GM10248 (cell line): ENCODE data around the gene SKAP2.

Experiments used
- CTCF ChIA-PET: fragments of 300-600 bp; sonication (Branson Sonifier 250); formaldehyde crosslinking; extraction: SDS; loops from one replicate; lab custom pipeline; 2021; ENCODE audit warnings: antibody characterized with exemption; lab: Yijun Ruan, JAX
- POLR2A ChIA-PET: fragments of 350-650 bp; sonication (Branson Sonifier 250); formaldehyde crosslinking; extraction: SDS; loops from one replicate; lab custom pipeline; 2020; ENCODE audit warnings: antibody characterized with exemption; lab: Yijun Ruan, JAX
- DNase-seq: peaks from one replicate; pipeline ENCODE4 v3.0.0; 2012; ENCODE audit errors: extremely low spot score
- CTCF ChIP-seq: IDR thresholded peaks from 2 replicates; pipeline ENCODE4 v1.5.1; 2012; ENCODE audit warnings: mild to moderate bottlenecking, low read depth; ENCODE audit errors: extremely low read depth, missing control alignments, control extremely low read depth

The SKAP2 gene

GRCh38 chr7:26759108-26759507 is 105.3 kb downstream of the SKAP2 start:
- DNase-seq, result no peak
- no peak for TF ChIP-seq CTCF
- POLR2A ChIA-PET, result no interaction called here
- CTCF ChIA-PET, result interaction anchor here (1.0 kb wide), 1 partner anchor 22 kb away, joined by 4 read pairs; no protein-coding TSS in a partner anchor

GRCh38 chr7:26743205-26743604 is 121.2 kb downstream of the SKAP2 start:
- ChIA-PET POLR2A (no interaction called here), CTCF (interaction anchor here (0.7 kb wide), 1 partner anchor 23 kb away, joined by 3 read pairs; no protein-coding TSS in a partner anchor)
- no peak for TF ChIP-seq CTCF
- DNase-seq, result no peak

GRCh38 chr7:26735976-26736600 is 128.3 kb downstream of the SKAP2 start:
- CTCF ChIA-PET, result no interaction called here
- DNase-seq, result no peak
- no peak for TF ChIP-seq CTCF
- POLR2A ChIA-PET, result no interaction called here

GRCh38 chr7:26729150-26729775 is 135.1 kb downstream of the SKAP2 start:
- DNase-seq, result no peak
- ChIA-PET CTCF (interaction anchor here (1.3 kb wide), 1 partner anchor 10 kb away, joined by 3 read pairs; no protein-coding TSS in a partner anchor), POLR2A (no interaction called here)
- TF ChIP-seq CTCF, result no peak

GRCh38 chr7:26726051-26726450 is 138.3 kb downstream of the SKAP2 start:
- no peak for TF ChIP-seq CTCF
- ChIA-PET CTCF (no interaction called here), POLR2A (no interaction called here)

DNA sequence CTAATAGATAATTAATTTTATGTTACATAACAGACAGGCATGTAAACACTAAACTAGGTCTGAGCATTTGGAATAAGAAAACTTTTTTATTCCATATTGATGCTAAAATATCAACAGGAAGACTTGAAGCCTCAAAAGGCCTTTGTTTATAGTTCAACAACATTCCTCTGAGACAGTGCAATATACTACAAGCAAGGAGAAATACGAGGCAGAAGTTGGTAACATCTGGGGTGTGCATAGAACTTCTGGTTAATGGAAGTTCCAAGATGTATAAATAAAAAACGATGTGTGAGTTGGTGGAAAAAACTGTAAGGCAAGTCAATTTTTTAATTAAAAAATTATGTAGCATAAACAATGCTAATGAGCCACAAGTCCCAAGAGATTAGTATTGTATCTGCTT is 139.6 kb downstream of the SKAP2 start:
- no peak for DNase-seq
- no peak for TF ChIP-seq CTCF
- ChIA-PET POLR2A (no interaction called here), CTCF (interaction anchor here (1.4 kb wide), 1 partner anchor 436 kb away, joined by 4 read pairs; no protein-coding TSS in a partner anchor)

More at GRCh38 chr7:26726051-26726450, 138.3 kb downstream of the SKAP2 start:
- no peak for DNase-seq
